ENCODE data around the gene TRIB2. TPM values are rescaled to one million over a fixed set of nuclear protein-coding genes. Genes with fewer than 3 reads are reported as not detected.

Gene TRIB2
- polyA plus RNA-seq, 2 donors, result 10.0 to 10.6 TPM

DNA sequence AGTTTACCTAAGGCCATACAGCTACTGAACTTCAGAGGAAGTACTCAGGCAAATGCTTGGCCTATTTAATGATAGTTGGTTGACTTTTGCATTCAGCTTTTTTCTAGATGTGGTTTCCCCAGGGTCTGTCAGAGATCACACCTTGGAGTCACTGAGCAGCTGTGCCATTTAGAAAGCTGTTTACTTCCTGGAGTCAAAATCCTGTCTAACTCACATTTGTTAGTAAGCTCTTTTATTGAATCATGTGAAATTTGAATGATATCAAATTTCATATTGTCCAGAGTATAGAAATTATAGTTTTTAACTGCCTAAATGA lies 7.6 kb upstream of the TRIB2 start:
- Histone ChIP-seq H3K36me3 (ENCODE audit: control insufficient read depth in 2 of 2, insufficient read depth in 2 of 2, low read length in 1 of 2) (no peaks in the 10 kb centered on the region), H3K4me1 (ENCODE audit: control insufficient read depth in 2 of 2, insufficient read depth in 2 of 2, low read length in 1 of 2) (no peaks in the 10 kb centered on the region), H3K9me3 (ENCODE audit: control insufficient read depth in 2 of 2, insufficient read depth in 1 of 2, low read depth in 1 of 2, low read length in 1 of 2) (no peaks in the 10 kb centered on the region), H3K4me3 (ENCODE audit: low read depth in 1 of 2, low read length in 2 of 2) (no peak overlapping the region), H3K27me3 (ENCODE audit: control insufficient read depth in 1 of 2, insufficient read depth in 2 of 2, low read length in 2 of 2) (no peaks in the 10 kb centered on the region), H3K27ac (ENCODE audit: low read depth in 2 of 2, low read length in 1 of 2) (no peak overlapping the region)

DNA sequence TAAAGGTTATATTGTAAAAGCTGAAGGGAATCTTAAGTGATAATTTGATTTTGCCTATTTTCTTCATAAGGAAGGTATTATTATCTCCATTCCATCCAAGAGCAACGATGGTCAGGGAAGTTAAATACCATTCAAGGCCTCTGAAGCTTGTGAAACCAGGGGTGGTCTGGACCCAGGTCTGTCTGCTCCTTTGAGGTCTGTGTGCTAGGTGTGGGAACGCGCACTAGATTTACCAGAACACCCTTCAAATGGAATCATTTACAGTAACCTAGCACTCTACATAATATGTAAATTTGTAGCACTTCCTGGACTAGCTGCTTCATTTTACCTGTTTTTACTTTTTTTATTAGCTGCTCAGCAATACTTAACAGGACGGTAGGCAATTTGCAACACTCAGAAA lies 6.4 kb upstream of the TRIB2 start:
- Histone ChIP-seq H3K27ac (ENCODE audit: low read depth in 2 of 2, low read length in 1 of 2) (no peak overlapping the region), H3K27me3 (ENCODE audit: control insufficient read depth in 1 of 2, insufficient read depth in 2 of 2, low read length in 2 of 2) (no peaks in the 10 kb centered on the region), H3K36me3 (ENCODE audit: control insufficient read depth in 2 of 2, insufficient read depth in 2 of 2, low read length in 1 of 2) (no peaks in the 10 kb centered on the region), H3K4me3 (ENCODE audit: low read depth in 1 of 2, low read length in 2 of 2) (no peak overlapping the region), H3K9me3 (ENCODE audit: control insufficient read depth in 2 of 2, insufficient read depth in 1 of 2, low read depth in 1 of 2, low read length in 1 of 2) (no peaks in the 10 kb centered on the region), H3K4me1 (ENCODE audit: control insufficient read depth in 2 of 2, insufficient read depth in 2 of 2, low read length in 1 of 2) (peaks cover 0 to 2% of the 10 kb centered on the region in 2 donors)
- 78 to 90% methylated on average over 4 of the region's 4 CpGs for WGBS, 2 donors

DNA sequence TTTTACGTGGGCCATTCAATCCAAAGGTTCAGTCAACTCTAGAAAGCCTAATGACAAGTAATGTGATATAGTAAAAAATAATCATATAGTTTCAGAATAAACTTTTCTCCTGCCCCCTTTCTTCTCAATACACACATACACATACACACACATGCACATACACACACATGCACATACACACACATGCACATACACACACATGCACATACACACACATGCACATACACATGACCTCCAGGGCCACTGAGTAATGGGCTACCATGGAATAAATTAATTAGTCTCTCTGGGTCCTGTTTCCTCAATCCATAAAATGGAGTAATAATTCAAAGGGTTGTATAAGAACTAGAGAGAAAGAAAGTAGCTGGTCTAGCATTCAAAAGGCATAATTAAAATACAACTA lies 5.4 kb upstream of the TRIB2 start:
- Histone ChIP-seq H3K27me3 (ENCODE audit: control insufficient read depth in 1 of 2, insufficient read depth in 2 of 2, low read length in 2 of 2) (no peaks in the 10 kb centered on the region), H3K27ac (ENCODE audit: low read depth in 2 of 2, low read length in 1 of 2) (no peak overlapping the region), H3K4me1 (ENCODE audit: control insufficient read depth in 2 of 2, insufficient read depth in 2 of 2, low read length in 1 of 2) (peaks cover 2 to 3% of the 10 kb centered on the region in 2 donors), H3K9me3 (ENCODE audit: control insufficient read depth in 2 of 2, insufficient read depth in 1 of 2, low read depth in 1 of 2, low read length in 1 of 2) (no peaks in the 10 kb centered on the region), H3K36me3 (ENCODE audit: control insufficient read depth in 2 of 2, insufficient read depth in 2 of 2, low read length in 1 of 2) (no peaks in the 10 kb centered on the region), H3K4me3 (ENCODE audit: low read depth in 1 of 2, low read length in 2 of 2) (no peak overlapping the region)
- WGBS, 2 donors, result 96 to 97% methylated on average over 1 of the region's 1 CpG

DNA sequence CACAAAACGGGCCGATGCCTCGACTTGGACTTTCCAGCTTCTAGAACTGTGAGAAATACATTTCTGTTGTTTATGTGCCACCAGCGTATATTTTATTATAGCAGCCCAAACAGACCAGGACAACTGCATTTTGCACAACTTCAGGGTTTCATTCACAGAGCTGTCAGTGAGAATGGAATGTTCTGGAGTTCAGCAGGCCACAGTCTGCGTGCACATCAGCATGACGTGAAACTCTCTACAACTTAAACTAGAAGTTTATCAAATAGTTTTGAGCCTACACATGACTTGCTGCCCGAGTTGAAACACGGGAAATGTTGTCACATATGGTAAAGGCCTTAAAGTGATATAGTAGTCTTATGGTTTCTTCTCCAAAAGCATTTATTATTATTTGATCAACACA lies 3.9 kb upstream of the TRIB2 start:
- no peaks in the 10 kb centered on the region for H3K36me3 ChIP-seq (ENCODE audit: control insufficient read depth in 2 of 2, insufficient read depth in 2 of 2, low read length in 1 of 2)
- WGBS, 2 donors, result 86 to 88% methylated on average over 8 of the region's 8 CpGs
- no peak overlapping the region for H3K27ac ChIP-seq (ENCODE audit: low read depth in 2 of 2, low read length in 1 of 2)
- H3K27me3 ChIP-seq (ENCODE audit: control insufficient read depth in 1 of 2, insufficient read depth in 2 of 2, low read length in 2 of 2), result no peaks in the 10 kb centered on the region
- H3K4me1 ChIP-seq (ENCODE audit: control insufficient read depth in 2 of 2, insufficient read depth in 2 of 2, low read length in 1 of 2), result peaks cover 2 to 3% of the 10 kb centered on the region in 2 donors
- no peaks in the 10 kb centered on the region for H3K9me3 ChIP-seq (ENCODE audit: control insufficient read depth in 2 of 2, insufficient read depth in 1 of 2, low read depth in 1 of 2, low read length in 1 of 2)
- no peak overlapping the region for H3K4me3 ChIP-seq (ENCODE audit: low read depth in 1 of 2, low read length in 2 of 2)

DNA sequence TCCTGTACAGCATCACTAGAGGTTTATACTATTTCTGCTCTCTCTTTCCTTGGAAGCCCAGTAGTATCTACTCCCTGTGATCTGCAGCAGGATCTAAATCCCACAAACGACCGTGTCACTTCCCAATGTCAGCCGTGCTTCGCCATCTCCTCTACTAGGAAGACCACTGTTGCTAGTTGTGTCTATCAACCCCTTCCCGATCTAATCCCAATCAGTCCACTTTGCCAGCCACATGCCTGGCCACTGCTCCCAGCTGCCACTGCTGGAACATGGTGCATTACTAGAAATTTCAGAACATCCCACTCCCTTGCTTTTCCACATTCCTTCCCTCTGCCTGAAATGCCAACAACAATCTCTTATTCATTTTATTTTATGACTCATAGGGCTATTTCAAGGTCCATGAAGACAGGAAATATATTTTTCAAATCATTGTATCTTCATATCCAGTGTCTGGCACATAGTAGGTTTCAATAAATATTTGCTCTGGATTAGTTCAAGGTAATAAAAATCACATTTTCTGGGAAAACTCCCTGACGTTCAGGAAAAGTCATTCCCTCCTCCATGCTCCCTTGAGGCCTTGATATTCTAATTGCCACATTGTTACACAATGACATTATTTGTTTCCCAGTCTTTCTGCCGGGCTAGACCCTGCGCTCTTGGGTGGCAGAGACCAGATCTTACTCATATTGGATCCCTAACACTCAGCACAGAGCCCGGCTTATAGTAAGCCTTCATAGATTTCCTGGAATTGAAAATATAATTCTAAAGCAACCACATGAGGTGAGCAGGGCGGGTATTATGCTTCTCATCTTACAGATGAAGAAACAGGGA lies 2.1 kb upstream of the TRIB2 start:
- no peaks in the 10 kb centered on the region for H3K36me3 ChIP-seq (ENCODE audit: control insufficient read depth in 2 of 2, insufficient read depth in 2 of 2, low read length in 1 of 2)
- no peaks in the 10 kb centered on the region for H3K27me3 ChIP-seq (ENCODE audit: control insufficient read depth in 1 of 2, insufficient read depth in 2 of 2, low read length in 2 of 2)
- WGBS, 2 donors, result 64 to 65% methylated on average over 10 of the region's 10 CpGs
- no peaks in the 10 kb centered on the region for H3K9me3 ChIP-seq (ENCODE audit: control insufficient read depth in 2 of 2, insufficient read depth in 1 of 2, low read depth in 1 of 2, low read length in 1 of 2)
- H3K4me1 ChIP-seq (ENCODE audit: control insufficient read depth in 2 of 2, insufficient read depth in 2 of 2, low read length in 1 of 2), result peaks cover 2 to 3% of the 10 kb centered on the region in 2 donors
- no peak overlapping the region for H3K4me3 ChIP-seq (ENCODE audit: low read depth in 1 of 2, low read length in 2 of 2)
- peak overlapping the region in 1 of 2 donors; percentile 94 for H3K27ac ChIP-seq (ENCODE audit: low read depth in 2 of 2, low read length in 1 of 2)

DNA sequence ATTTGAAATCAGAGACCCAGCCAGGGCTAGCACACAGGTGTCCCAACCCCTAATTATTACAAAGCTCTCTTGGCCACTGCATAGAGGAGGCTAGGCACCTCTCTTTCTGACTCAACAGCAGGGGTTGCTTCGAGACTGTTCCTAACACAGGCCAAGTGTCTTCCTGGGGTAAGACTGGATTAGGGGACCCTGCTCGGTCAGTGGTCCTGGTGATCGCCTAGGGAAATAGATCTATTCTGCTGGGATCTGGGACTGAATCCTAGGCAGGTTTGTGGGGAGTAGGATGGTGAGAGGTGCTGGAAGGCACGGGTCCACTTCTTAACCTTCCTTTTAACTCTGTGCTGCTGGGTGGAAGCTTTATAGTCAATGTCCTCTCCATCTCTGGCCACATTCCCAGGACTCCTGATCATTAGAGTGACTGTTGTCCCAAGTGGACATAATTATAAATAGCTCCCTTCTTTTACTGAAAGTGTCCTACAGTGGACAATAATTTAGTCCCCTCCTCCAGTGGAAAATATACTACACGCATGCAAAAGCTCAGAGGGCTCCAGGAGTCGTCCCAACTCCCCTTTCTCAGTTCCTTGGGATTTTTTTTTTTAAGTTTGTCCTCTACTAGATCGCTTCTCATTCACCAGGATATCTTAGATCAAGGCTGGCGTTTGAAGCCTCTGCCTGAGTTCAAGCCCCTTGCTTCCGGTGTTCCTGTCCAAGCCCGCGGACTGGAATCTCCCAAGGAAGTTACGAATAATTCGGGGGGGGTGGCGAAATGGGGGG lies 1.3 kb upstream of the TRIB2 start:
- Histone ChIP-seq H3K36me3 (ENCODE audit: control insufficient read depth in 2 of 2, insufficient read depth in 2 of 2, low read length in 1 of 2) (no peaks in the 10 kb centered on the region), H3K4me1 (ENCODE audit: control insufficient read depth in 2 of 2, insufficient read depth in 2 of 2, low read length in 1 of 2) (peaks cover 2 to 3% of the 10 kb centered on the region in 2 donors), H3K4me3 (ENCODE audit: low read depth in 1 of 2, low read length in 2 of 2) (peak overlapping the region in 1 of 2 donors; percentile 72), H3K27ac (ENCODE audit: low read depth in 2 of 2, low read length in 1 of 2) (peak overlapping the region; percentile 94 to 97), H3K27me3 (ENCODE audit: control insufficient read depth in 1 of 2, insufficient read depth in 2 of 2, low read length in 2 of 2) (no peaks in the 10 kb centered on the region), H3K9me3 (ENCODE audit: control insufficient read depth in 2 of 2, insufficient read depth in 1 of 2, low read depth in 1 of 2, low read length in 1 of 2) (no peaks in the 10 kb centered on the region)
- WGBS, 2 donors, result 33 to 36% methylated on average over 14 of the region's 14 CpGs

DNA sequence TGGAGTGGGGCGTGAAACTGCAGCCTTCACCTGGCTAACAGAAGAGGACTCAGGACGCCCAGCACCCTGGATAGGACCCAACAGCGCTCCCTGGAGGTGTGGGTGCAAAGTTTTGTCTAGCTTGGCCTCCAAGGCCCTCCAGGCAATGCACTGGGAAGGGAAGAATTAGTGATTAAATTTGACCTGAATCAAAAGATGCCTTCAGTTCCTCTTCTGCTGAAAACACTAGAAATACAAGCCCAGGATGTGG lies 779 bp upstream of the TRIB2 start:
- Histone ChIP-seq H3K9me3 (ENCODE audit: control insufficient read depth in 2 of 2, insufficient read depth in 1 of 2, low read depth in 1 of 2, low read length in 1 of 2) (no peaks in the 10 kb centered on the region), H3K4me1 (ENCODE audit: control insufficient read depth in 2 of 2, insufficient read depth in 2 of 2, low read length in 1 of 2) (peaks cover 2 to 3% of the 10 kb centered on the region in 2 donors), H3K36me3 (ENCODE audit: control insufficient read depth in 2 of 2, insufficient read depth in 2 of 2, low read length in 1 of 2) (no peaks in the 10 kb centered on the region), H3K27me3 (ENCODE audit: control insufficient read depth in 1 of 2, insufficient read depth in 2 of 2, low read length in 2 of 2) (no peaks in the 10 kb centered on the region), H3K4me3 (ENCODE audit: low read depth in 1 of 2, low read length in 2 of 2) (peak overlapping the region; percentile 72 to 79), H3K27ac (ENCODE audit: low read depth in 2 of 2, low read length in 1 of 2) (peak overlapping the region; percentile 94 to 97)
- 6% methylated on average over 3 of the region's 3 CpGs for WGBS, 2 donors

DNA sequence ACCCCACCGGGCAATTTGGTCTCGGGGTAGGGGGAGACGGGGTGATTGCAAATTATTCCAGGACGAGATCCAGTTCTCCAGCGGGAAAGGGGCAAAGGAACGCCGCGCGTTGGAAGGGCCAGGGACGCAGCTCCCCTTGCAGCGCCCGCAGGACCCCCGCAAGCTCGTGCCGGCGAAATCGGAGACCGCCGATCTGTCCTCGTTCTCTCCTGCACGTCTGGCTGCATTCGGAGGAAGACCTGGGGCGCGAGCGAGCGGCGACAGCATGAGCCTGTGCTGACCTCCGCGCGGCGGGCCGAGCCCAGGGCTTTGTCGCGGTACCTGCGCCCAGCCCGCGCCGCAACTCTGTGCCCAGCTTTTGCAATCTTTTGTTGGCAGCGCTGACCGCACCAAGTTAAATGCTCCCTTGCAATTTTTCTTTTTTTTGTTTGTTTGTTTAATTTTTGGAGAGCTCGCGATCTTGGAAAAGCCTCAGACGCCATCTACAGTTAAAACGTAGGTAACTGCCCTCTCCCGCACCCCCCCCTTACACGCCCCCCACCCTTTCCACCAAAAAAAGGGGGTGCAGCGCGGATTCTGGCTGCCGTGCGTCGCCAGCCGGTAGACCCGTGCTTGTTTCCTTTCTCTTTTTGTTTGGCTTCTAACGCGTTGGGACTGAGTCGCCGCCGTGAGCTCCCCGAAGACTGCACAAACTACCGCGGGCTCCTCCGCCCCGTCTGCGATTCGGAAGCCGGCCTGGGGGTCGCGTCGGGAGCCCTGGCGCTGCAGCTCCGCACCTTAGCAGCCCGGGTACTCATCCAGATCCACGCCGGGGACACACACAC lies 667 bp downstream of the TRIB2 start:
- Histone ChIP-seq H3K4me3 (ENCODE audit: low read depth in 1 of 2, low read length in 2 of 2) (peak overlapping the region; percentile 72 to 79), H3K36me3 (ENCODE audit: control insufficient read depth in 2 of 2, insufficient read depth in 2 of 2, low read length in 1 of 2) (no peaks in the 10 kb centered on the region), H3K27ac (ENCODE audit: low read depth in 2 of 2, low read length in 1 of 2) (peak overlapping the region; percentile 81 to 94), H3K27me3 (ENCODE audit: control insufficient read depth in 1 of 2, insufficient read depth in 2 of 2, low read length in 2 of 2) (no peaks in the 10 kb centered on the region), H3K4me1 (ENCODE audit: control insufficient read depth in 2 of 2, insufficient read depth in 2 of 2, low read length in 1 of 2) (peaks cover 2 to 3% of the 10 kb centered on the region in 2 donors), H3K9me3 (ENCODE audit: control insufficient read depth in 2 of 2, insufficient read depth in 1 of 2, low read depth in 1 of 2, low read length in 1 of 2) (no peaks in the 10 kb centered on the region)
- 0% methylated on average over 74 of the region's 74 CpGs for WGBS, 2 donors

DNA sequence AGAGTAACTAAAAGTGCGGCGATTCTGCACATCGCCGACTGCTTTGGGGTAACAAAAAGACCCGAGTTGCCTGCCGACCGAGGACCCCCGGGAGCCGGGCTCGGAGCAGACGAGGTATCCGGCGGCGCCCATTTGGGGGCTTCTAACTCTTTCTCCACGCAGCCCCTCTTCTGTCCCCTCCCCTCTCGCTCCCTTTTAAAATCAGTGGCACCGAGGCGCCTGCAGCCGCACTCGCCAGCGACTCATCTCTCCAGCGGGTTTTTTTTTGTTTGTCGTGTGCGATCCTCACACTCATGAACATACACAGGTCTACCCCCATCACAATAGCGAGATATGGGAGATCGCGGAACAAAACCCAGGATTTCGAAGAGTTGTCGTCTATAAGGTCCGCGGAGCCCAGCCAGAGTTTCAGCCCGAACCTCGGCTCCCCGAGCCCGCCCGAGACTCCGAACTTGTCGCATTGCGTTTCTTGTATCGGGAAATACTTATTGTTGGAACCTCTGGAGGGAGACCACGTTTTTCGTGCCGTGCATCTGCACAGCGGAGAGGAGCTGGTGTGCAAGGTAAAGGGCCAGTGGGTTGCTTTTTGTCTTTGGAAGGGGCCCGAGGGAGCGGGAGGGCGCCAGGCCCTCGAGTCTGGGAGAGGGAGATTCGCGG lies 1.4 kb downstream of the TRIB2 start:
- no peaks in the 10 kb centered on the region for H3K27me3 ChIP-seq (ENCODE audit: control insufficient read depth in 1 of 2, insufficient read depth in 2 of 2, low read length in 2 of 2)
- H3K4me1 ChIP-seq (ENCODE audit: control insufficient read depth in 2 of 2, insufficient read depth in 2 of 2, low read length in 1 of 2), result peaks cover 2 to 3% of the 10 kb centered on the region in 2 donors
- no peaks in the 10 kb centered on the region for H3K36me3 ChIP-seq (ENCODE audit: control insufficient read depth in 2 of 2, insufficient read depth in 2 of 2, low read length in 1 of 2)
- no peaks in the 10 kb centered on the region for H3K9me3 ChIP-seq (ENCODE audit: control insufficient read depth in 2 of 2, insufficient read depth in 1 of 2, low read depth in 1 of 2, low read length in 1 of 2)
- peak overlapping the region; percentile 72 to 79 for H3K4me3 ChIP-seq (ENCODE audit: low read depth in 1 of 2, low read length in 2 of 2)
- WGBS, 2 donors, result 0% methylated on average over 50 of the region's 50 CpGs
- H3K27ac ChIP-seq (ENCODE audit: low read depth in 2 of 2, low read length in 1 of 2), result peak overlapping the region; percentile 81 to 94

All from esophagus (tissue), 2 donors.